Muscle of leg (tissue), 11 donors: Measurements from ENCODE around the gene NFIB. TPM values are rescaled to one million over a fixed set of nuclear protein-coding genes. Genes with fewer than 3 reads are reported as not detected.

Experiments used
- DNase-seq: peaks from one replicate; pipeline ENCODE4 v3.0.0; 2013
- H3K27ac ChIP-seq: one replicate; pipeline ENCODE4 v1.5.1; 2013; ENCODE audit warnings: mild to moderate bottlenecking, low read length, control low read depth
- H3K27me3 ChIP-seq: one replicate; pipeline ENCODE4 v1.6.1; 2013; ENCODE audit warnings: low read length; ENCODE audit not compliant: control insufficient read depth, insufficient read depth
- H3K36me3 ChIP-seq: one replicate; pipeline ENCODE4 v1.6.1; 2013; ENCODE audit warnings: low read length; ENCODE audit not compliant: control insufficient read depth, insufficient read depth
- H3K4me1 ChIP-seq: one replicate; pipeline ENCODE4 v1.6.1; 2013; ENCODE audit warnings: low read length; ENCODE audit not compliant: control insufficient read depth, insufficient read depth
- H3K4me3 ChIP-seq: one replicate; pipeline ENCODE4 v1.5.1; 2013; ENCODE audit warnings: low read length, control low read depth
- H3K9me3 ChIP-seq: replicated peaks from 2 replicates; pipeline ENCODE4 v1.6.1; 2013; ENCODE audit warnings: low read depth, low read length; ENCODE audit not compliant: control insufficient read depth
- WGBS: methylation state at CpG from one replicate; pipeline ENCODE4 v1.1.5; 2013; ENCODE audit warnings: missing lambda C conversion rate; ENCODE audit not compliant: insufficient coverage; 5-methylcytosine and 5-hydroxymethylcytosine counted together
- polyA plus RNA-seq, 8 donors: library from polyadenylated mRNA; unstranded; fragments of 120-200 nt; gene quantifications; one replicate each; pipeline versions ENCODE4 v1.2.1 to v1.2.3, GENCODE V29; 2013; ENCODE audit warnings: inconsistent platforms in 1 of 8, low replicate concordance in 1 of 8; ENCODE audit not compliant: insufficient read length in 8 of 8, insufficient read depth in 1 of 8
- total RNA-seq: library from RNA; stranded (reverse); fragments of 120-200 nt; gene quantifications from one replicate; pipeline ENCODE4 v1.2.4, GENCODE V29; 2013

Gene NFIB
- total and polyA plus RNA-seq, 9 donors, result 63.7 to 119 (median 85.8) TPM

GRCh38 chr9:14146201-14146874 lies 167.6 kb downstream of the NFIB start:
- DNase-seq, result no peak
- Histone ChIP-seq H3K36me3 (peaks cover 13% of the 10 kb centered on the region), H3K27ac (no peak overlapping the region), H3K9me3 (no peaks in the 10 kb centered on the region), H3K4me1 (no peaks in the 10 kb centered on the region), H3K27me3 (no peaks in the 10 kb centered on the region), H3K4me3 (no peak overlapping the region)
- no CpG with 5 or more reads among the region's 8 CpGs for WGBS

DNA sequence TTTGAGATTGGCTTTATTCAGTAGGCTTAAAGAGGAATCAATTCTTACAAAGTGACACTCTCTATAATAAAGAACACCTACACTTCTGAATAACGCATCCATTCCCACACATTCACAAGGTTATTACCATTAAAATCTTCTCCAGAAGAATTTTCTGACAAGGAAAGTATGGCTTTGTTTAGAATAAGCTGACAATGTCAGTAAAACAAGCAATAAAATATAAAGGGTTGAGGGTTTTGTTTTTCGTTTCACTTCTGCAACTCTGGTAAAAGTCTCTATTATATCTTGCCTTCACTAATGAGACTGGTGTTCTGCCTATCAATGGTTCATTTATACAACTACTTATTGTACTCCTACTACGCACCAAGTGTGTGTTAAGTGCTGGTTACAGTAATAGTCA lies 169.7 kb downstream of the NFIB start:
- WGBS, result no CpG with 5 or more reads among the region's 3 CpGs
- no peak for DNase-seq
- H3K9me3 ChIP-seq, result no peaks in the 10 kb centered on the region
- H3K27ac ChIP-seq, result no peak overlapping the region
- no peaks in the 10 kb centered on the region for H3K4me1 ChIP-seq
- peaks cover 18% of the 10 kb centered on the region for H3K36me3 ChIP-seq
- no peak overlapping the region for H3K4me3 ChIP-seq
- no peaks in the 10 kb centered on the region for H3K27me3 ChIP-seq

DNA sequence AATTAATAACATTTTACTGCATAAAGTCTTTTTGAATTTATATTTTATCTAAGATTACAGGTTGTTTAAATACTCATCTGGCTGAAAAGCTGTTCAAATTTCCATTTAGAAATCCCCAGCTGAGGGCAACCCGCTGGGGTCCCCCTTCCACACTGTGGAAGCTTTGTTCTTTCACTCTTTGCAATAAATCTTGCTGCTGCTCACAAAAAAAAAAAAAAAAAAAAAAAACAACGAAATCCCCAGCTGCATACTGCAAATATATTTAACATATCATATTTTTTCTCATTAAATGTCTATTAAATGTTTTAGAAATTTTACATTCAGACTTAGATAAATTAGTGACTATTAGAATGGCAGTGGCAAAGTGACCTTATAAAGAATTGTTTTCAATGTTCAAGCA lies 172.2 kb downstream of the NFIB start:
- 40% methylated on average over 1 of the region's 2 CpGs for WGBS
- Histone ChIP-seq H3K36me3 (peaks cover 18% of the 10 kb centered on the region), H3K27ac (no peak overlapping the region), H3K9me3 (no peaks in the 10 kb centered on the region), H3K4me3 (no peak overlapping the region), H3K27me3 (no peaks in the 10 kb centered on the region), H3K4me1 (no peaks in the 10 kb centered on the region)
- DNase-seq, result no peak

GRCh38 chr9:14140096-14140697 lies 173.7 kb downstream of the NFIB start:
- peaks cover 13% of the 10 kb centered on the region for H3K36me3 ChIP-seq
- no peaks in the 10 kb centered on the region for H3K27me3 ChIP-seq
- H3K27ac ChIP-seq, result no peak overlapping the region
- peak; percentile 60 for DNase-seq
- H3K4me3 ChIP-seq, result no peak overlapping the region
- H3K4me1 ChIP-seq, result no peaks in the 10 kb centered on the region
- no peaks in the 10 kb centered on the region for H3K9me3 ChIP-seq

DNA sequence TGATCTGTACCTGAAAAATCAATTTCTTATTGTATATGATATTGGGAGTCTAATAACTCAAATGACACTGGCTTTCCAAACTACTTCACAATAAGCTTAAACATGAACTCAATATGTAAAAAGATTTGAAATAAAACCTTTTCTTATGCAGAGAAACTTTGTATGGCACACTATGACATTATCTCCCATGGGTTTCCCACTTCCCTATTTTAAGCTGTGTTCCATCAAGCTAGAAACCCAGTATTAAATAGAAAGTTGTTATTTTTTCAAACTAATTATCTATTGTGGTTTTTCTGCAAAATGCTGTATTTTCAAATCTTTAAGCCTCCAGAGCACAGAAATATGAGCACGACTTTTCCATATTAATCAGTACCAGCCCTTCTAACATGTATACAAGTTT lies 174.7 kb downstream of the NFIB start:
- Histone ChIP-seq H3K27ac (no peak overlapping the region), H3K27me3 (no peaks in the 10 kb centered on the region), H3K4me3 (no peak overlapping the region), H3K36me3 (peaks cover 11% of the 10 kb centered on the region), H3K9me3 (no peaks in the 10 kb centered on the region), H3K4me1 (no peaks in the 10 kb centered on the region)
- DNase-seq, result no peak
- no CpG with 5 or more reads among the region's 1 CpG for WGBS

GRCh38 chr9:14136646-14137370 lies 177.1 kb downstream of the NFIB start:
- no peaks in the 10 kb centered on the region for H3K27me3 ChIP-seq
- no peak for DNase-seq
- H3K4me1 ChIP-seq, result no peaks in the 10 kb centered on the region
- no peak overlapping the region for H3K4me3 ChIP-seq
- H3K9me3 ChIP-seq, result no peaks in the 10 kb centered on the region
- no CpG with 5 or more reads among the region's 3 CpGs for WGBS
- H3K36me3 ChIP-seq, result peaks cover 23% of the 10 kb centered on the region
- no peak overlapping the region for H3K27ac ChIP-seq

DNA sequence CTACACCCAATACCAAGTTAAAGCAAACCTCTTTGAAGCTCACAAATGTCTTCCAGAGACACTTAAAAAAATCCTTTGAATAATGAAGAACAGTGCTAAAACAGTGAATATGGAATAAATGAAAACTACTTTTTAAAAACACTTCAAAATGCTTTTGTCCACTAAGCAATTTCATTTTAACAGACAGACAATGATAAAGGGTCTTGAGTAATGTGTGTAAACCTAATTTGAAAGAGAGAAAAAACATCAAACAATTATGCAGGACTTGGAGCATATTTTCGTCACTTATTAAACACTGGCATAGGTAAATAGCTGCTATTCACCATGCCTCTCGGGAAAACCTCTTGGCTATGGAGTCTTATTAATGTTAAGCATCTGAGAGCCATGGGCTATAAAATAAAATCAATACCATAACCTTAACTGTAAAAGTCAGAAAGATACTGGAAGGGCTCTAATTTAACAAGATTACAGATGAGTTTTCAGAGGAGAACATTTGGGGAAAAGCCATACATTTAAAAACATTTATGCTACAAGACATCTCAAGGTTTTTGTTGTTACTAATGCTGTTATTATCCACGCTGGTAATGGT lies 177.8 kb downstream of the NFIB start:
- WGBS, result no CpG with 5 or more reads among the region's 3 CpGs
- Histone ChIP-seq H3K27ac (no peak overlapping the region), H3K36me3 (peaks cover 28% of the 10 kb centered on the region), H3K4me1 (no peaks in the 10 kb centered on the region), H3K4me3 (no peak overlapping the region), H3K9me3 (no peaks in the 10 kb centered on the region), H3K27me3 (no peaks in the 10 kb centered on the region)
- DNase-seq, result no peak

DNA sequence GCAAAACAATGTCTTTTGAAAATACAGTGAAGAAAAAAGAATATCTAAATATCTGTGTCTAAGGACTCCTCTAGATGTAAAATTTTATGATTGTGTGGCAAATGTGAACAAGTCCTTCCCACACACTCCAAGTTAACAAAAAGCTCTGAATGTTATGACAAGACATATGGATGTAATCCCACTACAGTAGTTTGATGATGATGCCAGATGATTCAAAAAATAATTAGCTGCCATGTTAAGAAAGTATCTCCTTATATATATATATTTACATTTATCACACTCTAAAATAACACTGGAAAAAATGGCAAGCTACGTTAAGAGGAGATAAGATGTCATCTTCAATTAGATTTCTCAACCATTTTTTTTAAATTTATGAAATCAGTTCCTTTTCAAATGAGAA lies 178.5 kb downstream of the NFIB start:
- WGBS, result no CpG with 5 or more reads among the region's 1 CpG
- no peak overlapping the region for H3K4me3 ChIP-seq
- peaks cover 22% of the 10 kb centered on the region for H3K36me3 ChIP-seq
- no peak for DNase-seq
- no peaks in the 10 kb centered on the region for H3K27me3 ChIP-seq
- no peaks in the 10 kb centered on the region for H3K4me1 ChIP-seq
- H3K9me3 ChIP-seq, result no peaks in the 10 kb centered on the region
- H3K27ac ChIP-seq, result no peak overlapping the region

DNA sequence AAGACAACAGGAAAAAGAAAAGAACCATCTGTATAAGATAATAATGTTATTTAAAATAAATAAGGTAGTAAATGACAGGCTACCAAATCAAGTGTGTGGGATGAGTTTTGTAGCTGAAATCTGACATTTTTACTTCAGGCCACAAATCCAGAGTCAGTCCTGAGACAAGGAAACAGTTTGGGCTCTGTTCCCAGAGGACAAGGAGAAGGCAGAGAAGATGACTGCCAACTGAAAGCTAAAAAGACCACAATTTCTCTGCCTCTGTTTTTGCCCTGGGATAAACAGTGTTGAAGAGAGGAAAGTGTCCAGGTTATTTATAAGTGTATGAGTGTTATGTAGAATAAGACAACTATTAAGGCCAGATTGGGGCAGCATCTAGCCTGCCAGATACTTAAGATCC lies 180.5 kb downstream of the NFIB start:
- Histone ChIP-seq H3K4me3 (no peak overlapping the region), H3K27ac (no peak overlapping the region), H3K36me3 (peaks cover 22% of the 10 kb centered on the region), H3K4me1 (no peaks in the 10 kb centered on the region), H3K9me3 (no peaks in the 10 kb centered on the region), H3K27me3 (no peaks in the 10 kb centered on the region)
- DNase-seq, result no peak

GRCh38 chr9:14132775-14133174 lies 181.2 kb downstream of the NFIB start:
- Histone ChIP-seq H3K4me1 (no peaks in the 10 kb centered on the region), H3K9me3 (no peaks in the 10 kb centered on the region)
- WGBS, result no CpG with 5 or more reads among the region's 2 CpGs

More at GRCh38 chr9:14132775-14133174, 181.2 kb downstream of the NFIB start:
- Histone ChIP-seq H3K27me3 (no peaks in the 10 kb centered on the region), H3K27ac (no peak overlapping the region), H3K4me3 (no peak overlapping the region), H3K36me3 (peaks cover 24% of the 10 kb centered on the region)
- DNase-seq, result no peak
